GM12875 (cell line): ENCODE results near the gene AHCTF1.

Source experiments
- H3K4me3 ChIP-seq: one replicate; pipeline ENCODE4 v1.5.1; 2011; ENCODE audit warnings: low read depth, low read length, control low read depth
- TF ChIP-seq, protein P1 (sequence below): IDR thresholded peaks from 2 replicates; pipeline ENCODE4 v1.5.1; 2011; ENCODE audit warnings: low read depth, mild to moderate bottlenecking, control low read depth, inconsistent platforms, low read length, moderate library complexity, borderline replicate concordance; ENCODE audit not compliant: insufficient read depth

The AHCTF1 gene

DNA sequence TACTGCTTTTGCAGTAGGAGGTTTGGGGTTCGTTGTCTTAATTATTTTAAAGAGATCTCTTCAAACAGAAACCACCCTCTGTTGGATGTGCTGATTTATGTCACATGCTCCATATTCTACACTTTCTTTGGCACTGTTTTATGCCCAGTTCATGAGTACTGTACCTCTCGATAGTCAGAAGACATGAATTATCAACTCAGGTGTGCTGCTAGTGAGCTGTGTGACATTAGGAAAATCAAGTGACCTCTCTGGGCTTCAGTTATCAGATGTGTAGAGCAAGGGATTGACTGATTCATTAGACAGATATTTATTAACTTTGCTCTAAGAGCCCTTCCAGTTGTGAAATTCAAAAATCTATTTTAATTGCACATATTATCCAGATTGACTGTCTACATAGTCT is 2.1 kb upstream of the AHCTF1 start:
- TF ChIP-seq, protein P1, sequence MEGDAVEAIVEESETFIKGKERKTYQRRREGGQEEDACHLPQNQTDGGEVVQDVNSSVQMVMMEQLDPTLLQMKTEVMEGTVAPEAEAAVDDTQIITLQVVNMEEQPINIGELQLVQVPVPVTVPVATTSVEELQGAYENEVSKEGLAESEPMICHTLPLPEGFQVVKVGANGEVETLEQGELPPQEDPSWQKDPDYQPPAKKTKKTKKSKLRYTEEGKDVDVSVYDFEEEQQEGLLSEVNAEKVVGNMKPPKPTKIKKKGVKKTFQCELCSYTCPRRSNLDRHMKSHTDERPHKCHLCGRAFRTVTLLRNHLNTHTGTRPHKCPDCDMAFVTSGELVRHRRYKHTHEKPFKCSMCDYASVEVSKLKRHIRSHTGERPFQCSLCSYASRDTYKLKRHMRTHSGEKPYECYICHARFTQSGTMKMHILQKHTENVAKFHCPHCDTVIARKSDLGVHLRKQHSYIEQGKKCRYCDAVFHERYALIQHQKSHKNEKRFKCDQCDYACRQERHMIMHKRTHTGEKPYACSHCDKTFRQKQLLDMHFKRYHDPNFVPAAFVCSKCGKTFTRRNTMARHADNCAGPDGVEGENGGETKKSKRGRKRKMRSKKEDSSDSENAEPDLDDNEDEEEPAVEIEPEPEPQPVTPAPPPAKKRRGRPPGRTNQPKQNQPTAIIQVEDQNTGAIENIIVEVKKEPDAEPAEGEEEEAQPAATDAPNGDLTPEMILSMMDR, result no peak
- no peak overlapping the region for H3K4me3 ChIP-seq

DNA sequence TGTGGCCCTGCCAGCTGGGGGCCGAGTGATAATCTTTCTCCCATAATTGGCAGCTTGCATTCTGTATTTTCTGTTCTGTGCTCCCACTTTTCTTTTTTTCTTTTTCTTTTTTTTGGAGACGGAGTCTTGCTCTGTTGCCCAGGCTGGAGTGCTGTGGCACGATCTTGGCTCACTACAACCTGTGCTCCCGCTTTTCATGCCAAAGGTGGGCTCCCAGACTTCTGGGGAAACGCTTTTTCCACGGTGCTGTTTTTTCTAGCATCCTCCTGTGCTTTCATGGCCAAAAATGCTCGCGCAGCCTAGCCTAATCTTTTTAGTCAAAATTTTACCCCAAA is 585 bp upstream of the AHCTF1 start:
- H3K4me3 ChIP-seq, result peak overlapping the region; percentile 99
- TF ChIP-seq, protein P1, result no peak

- TF ChIP-seq, protein P1, result no peak
These were observed 759 bp downstream of the AHCTF1 start for GRCh38 chr1:246930830-246931548.

GRCh38 chr1:246925997-246926626 is 5.6 kb downstream of the AHCTF1 start:
- H3K4me3 ChIP-seq, result no peak overlapping the region
- TF ChIP-seq, protein P1, result no peak

More at GRCh38 chr1:246930830-246931548, 759 bp downstream of the AHCTF1 start:
- peak overlapping the region; percentile 99 for H3K4me3 ChIP-seq

DNA sequence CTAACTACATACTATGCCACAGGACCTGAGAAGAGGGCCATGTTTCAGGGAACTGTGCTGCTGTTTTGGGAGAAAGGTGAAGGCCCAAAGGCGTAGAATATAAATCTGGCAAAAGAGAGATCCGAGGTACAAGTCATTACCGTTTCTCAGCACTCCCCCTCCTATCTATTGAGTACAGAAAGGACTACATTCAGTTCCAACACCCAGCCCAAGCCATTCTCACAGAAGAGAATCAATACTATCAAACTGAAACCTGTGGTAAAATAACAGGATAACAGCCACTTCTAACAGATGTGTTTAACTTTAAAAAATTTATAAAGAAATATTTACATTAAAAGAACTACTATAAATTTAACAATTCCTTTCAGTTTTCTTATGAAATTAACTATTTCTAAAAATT is 7.8 kb downstream of the AHCTF1 start:
- TF ChIP-seq, protein P1, result no peak
- H3K4me3 ChIP-seq, result no peak overlapping the region

GRCh38 chr1:246923482-246923881 is 8.3 kb downstream of the AHCTF1 start:
- no peak overlapping the region for H3K4me3 ChIP-seq
- TF ChIP-seq, protein P1, result no peak

GRCh38 chr1:246921481-246921880 is 10.3 kb downstream of the AHCTF1 start:
- no peak overlapping the region for H3K4me3 ChIP-seq
- TF ChIP-seq, protein P1, result no peak
